Small intestine (tissue), 7 donors: ENCODE measurements around the gene RIMOC1. TPM values are rescaled to one million over a fixed set of nuclear protein-coding genes. Genes with fewer than 3 reads are reported as not detected.

ENCODE experiments used
- DNase-seq, 2 donors: peaks; one replicate each; pipeline versions ENCODE4 v3.0.0 to v3.0.0-alpha.2; 2013
- FAIRE-seq: peaks from 2 replicates; lab custom pipeline; 2012; peaks lifted over from hg19 to GRCh38; lab: Jason Lieb, UNC
- H3K27ac ChIP-seq, 3 donors: one replicate each; pipeline ENCODE4 v1.5.1; 2013; ENCODE audit warnings: low read length in 2 of 3, mild to moderate bottlenecking in 2 of 3, control low read depth in 1 of 3, inconsistent platforms in 1 of 3, low read depth in 1 of 3, moderate library complexity in 1 of 3
- H3K27me3 ChIP-seq, 3 donors: one replicate each; pipeline ENCODE4 v1.6.1; 2013; ENCODE audit warnings: low read length in 3 of 3, inconsistent platforms in 1 of 3; ENCODE audit not compliant: control insufficient read depth in 3 of 3, insufficient read depth in 3 of 3
- H3K36me3 ChIP-seq, 3 donors: one replicate each; pipeline ENCODE4 v1.6.1; 2013; ENCODE audit warnings: low read length in 3 of 3, inconsistent platforms in 1 of 3, low read depth in 1 of 3, mild to moderate bottlenecking in 1 of 3, moderate library complexity in 1 of 3; ENCODE audit not compliant: control insufficient read depth in 3 of 3, insufficient read depth in 2 of 3
- H3K4me1 ChIP-seq, 3 donors: one replicate each; pipeline ENCODE4 v1.6.1; 2013; ENCODE audit warnings: low read length in 2 of 3, inconsistent platforms in 1 of 3, low read depth in 1 of 3, mild to moderate bottlenecking in 1 of 3, moderate library complexity in 1 of 3; ENCODE audit not compliant: control insufficient read depth in 3 of 3, insufficient read depth in 2 of 3
- H3K4me3 ChIP-seq, 3 donors: one replicate each; pipeline ENCODE4 v1.5.1; 2013; ENCODE audit warnings: low read length in 3 of 3, control low read depth in 1 of 3, inconsistent platforms in 1 of 3, low read depth in 1 of 3, mild to moderate bottlenecking in 1 of 3, moderate library complexity in 1 of 3
- H3K9me3 ChIP-seq, 2 donors: one replicate each; pipeline ENCODE4 v1.6.1; 2013; ENCODE audit warnings: low read depth in 1 of 2, low read length in 1 of 2; ENCODE audit not compliant: control insufficient read depth in 2 of 2, insufficient read depth in 1 of 2
- WGBS, 3 donors: extraction: QIAGEN DNeasy Blood & Tissue Kit; methylation state at CpG; one replicate each; pipeline ENCODE4 v1.1.7; 2013; 5-methylcytosine and 5-hydroxymethylcytosine counted together
- polyA plus RNA-seq, 4 donors: library from polyadenylated mRNA; stranded (reverse) in 3 of 4; unstranded in 1 of 4; fragments of 200-250 nt in 3 of 4; fragments of 120-200 nt in 1 of 4; gene quantifications; one replicate each; pipeline versions ENCODE4 v1.2.1 to v1.2.3, GENCODE V29; 2013
- donor health status: healthy with polysubstance abuse.
- donor health status: control.
- donor health status: control.
- donor health status: Bipolar disorder and iron deficiency.
- donor health status: healthy.

RIMOC1 gene
- polyA plus RNA-seq, 4 donors, result 3.8 to 20.5 (median 6.8) TPM

DNA sequence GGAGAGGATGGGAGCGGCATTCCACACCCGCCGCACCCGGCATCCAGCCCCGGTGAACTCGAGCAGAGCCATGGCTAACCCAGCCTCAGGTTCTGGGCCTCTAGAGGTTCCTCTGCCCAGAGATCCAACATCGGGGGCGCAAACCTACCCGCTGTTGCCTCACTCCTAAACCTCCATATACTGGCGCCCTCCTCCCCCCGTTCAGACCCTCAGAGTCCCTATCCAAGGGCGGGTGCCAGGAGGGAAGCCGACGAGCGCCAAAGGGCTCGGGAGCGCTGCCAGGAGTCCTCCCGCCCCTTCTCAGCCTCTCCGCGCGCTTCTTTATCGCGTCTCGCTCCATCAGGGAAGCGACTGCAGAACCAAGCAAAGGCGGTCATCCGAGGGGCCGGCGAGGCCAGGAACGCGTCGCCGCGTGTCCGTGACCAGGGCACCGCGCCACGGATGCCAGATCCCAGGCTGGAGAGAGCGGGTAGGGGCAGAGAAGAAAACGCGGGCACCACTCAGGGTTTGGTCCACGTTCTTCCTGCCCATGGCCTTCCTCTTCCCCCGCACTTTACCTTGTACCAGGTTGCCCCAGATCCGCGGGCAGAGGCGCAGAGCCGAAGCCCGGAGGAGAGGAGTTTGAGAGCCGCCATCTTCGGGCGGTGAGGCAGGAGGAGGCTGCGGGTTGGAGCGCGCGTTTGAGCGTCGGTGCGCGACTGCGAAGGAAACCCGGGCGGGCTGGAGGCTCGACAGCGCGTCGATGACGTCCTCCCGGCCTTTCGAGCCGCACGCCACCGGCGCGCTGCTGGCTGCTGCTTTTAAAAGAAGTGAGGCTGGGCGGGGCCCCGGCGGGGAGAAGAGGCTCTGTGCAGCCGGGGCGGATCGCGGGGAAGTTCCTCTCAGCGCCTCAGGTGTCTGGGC is 34.2 kb upstream of the RIMOC1 start, which contains the start of gene OXCT1:
Gene OXCT1 (minus strand): TSS at position 702 of the 903 bp plus-strand sequence. CDS start 67 bp downstream, at position 635.
- WGBS, 3 donors, result 0 to 1% (median 0%) methylated on average over 74 to 82 of the region's 82 CpGs

DNA sequence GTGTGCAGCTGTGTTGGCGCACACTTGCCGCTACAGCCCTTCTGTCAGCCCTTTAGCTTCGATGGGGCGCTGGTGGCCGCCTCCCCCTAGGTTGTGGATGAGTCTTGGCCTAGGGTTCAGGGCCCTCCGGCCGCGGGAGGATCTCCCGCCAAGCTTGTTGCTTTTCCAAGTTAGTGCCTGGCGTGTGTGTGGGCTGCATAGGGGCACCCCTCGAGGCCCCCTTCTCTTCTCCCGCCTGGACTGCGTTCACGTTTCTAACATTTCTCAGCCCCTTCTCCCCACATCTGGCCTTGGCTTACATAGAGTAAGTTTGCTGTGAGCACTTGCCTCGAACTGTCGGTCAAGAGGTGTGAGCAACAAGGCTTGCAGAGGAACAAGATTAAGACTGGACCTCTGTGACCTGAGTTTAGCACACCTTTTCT is 33.5 kb upstream of the RIMOC1 start:
- no peak for FAIRE-seq

More for the DNA sequence above, 34.2 kb upstream of the RIMOC1 start, which contains the start of gene OXCT1:
- Histone ChIP-seq H3K4me3 (peak within 1 kb of the TSS; percentile 60 to 92 (median 69)), H3K36me3 (peaks cover 0 to 3% (median 0%) of the 10 kb centered on the region in 3 donors), H3K27me3 (no peaks in the 10 kb centered on the region), H3K9me3 (no peaks in the 10 kb centered on the region), H3K4me1 (peaks cover 0 to 6% (median 0%) of the 10 kb centered on the region in 3 donors), H3K27ac (peak within 1 kb of the TSS; percentile 45 to 95 (median 87))
- DNase-seq, result peak; percentile 83 to 89
- no peak for FAIRE-seq

DNA sequence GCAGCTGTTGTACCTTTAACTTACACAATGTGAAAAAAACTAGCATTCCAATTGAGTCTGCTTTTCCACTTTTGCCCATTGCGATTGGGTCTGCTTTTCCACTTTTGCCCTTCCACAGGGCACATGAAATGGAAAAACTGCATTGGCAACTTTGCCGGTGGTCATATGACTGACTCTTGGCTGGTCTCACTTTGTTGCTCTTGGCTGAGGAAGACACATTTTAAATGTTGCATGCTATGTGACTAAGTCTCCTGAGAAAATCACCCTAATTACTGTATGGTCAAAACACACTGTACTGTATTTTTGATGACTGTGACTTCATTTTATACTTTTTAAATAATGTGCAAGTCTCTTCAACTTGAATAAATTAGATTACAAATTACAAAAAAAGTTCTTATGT is 32.3 kb upstream of the RIMOC1 start:
- Histone ChIP-seq H3K9me3 (no peaks in the 10 kb centered on the region), H3K36me3 (peaks cover 0 to under 1% (median 0%) of the 10 kb centered on the region in 3 donors), H3K27me3 (no peaks in the 10 kb centered on the region), H3K4me1 (peaks cover 0 to 6% (median 0%) of the 10 kb centered on the region in 3 donors), H3K4me3 (no peak overlapping the region), H3K27ac (no peak overlapping the region)
- DNase-seq (no peak), FAIRE-seq (no peak)
- 75 to 94% (median 88%) methylated on average over 2 of the region's 2 CpGs for WGBS, 3 donors

More for the DNA sequence above, 33.5 kb upstream of the RIMOC1 start:
- Histone ChIP-seq H3K27me3 (no peaks in the 10 kb centered on the region), H3K4me1 (peaks cover 0 to 6% (median 0%) of the 10 kb centered on the region in 3 donors), H3K27ac (peak overlapping the region; percentile 12 to 95 (median 87)), H3K4me3 (peak overlapping the region in 2 of 3 donors; percentile 60 to 92), H3K9me3 (no peaks in the 10 kb centered on the region), H3K36me3 (peaks cover 0 to 3% (median 0%) of the 10 kb centered on the region in 3 donors)
- DNase-seq, result no peak
- 7 to 10% (median 8%) methylated on average over 15 to 16 of the region's 16 CpGs for WGBS, 3 donors

DNA sequence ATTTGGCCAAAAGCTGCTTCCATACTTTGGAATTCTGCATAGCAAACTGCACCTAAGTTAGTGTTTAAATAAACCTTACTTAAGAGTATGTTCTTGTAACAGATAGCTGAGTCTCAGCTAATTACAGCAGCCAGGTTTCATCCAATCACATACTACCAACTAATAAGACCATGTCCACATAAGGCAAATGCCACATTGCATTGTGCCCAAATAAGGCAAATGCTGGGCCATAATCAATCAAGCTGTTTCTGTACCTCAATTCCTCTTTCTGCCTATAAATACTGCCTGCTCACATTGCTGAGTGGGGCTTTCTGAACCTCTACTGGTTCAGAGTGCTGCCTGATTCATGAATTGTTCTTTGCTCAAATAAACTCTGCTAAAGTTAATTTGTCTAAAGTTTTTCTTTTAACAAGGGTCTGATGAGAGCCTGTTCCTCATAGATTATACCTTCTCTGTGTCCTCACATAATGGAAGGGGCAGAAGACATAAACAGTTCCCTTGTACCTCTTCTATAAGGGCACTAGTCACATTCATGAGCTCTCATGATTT is 29.6 kb upstream of the RIMOC1 start:
- Histone ChIP-seq H3K4me3 (no peak overlapping the region), H3K27me3 (no peaks in the 10 kb centered on the region), H3K27ac (no peak overlapping the region), H3K36me3 (no peaks in the 10 kb centered on the region), H3K4me1 (peaks cover 0 to 6% (median 0%) of the 10 kb centered on the region in 3 donors), H3K9me3 (no peaks in the 10 kb centered on the region)
- FAIRE-seq, result no peak
- no peak for DNase-seq

DNA sequence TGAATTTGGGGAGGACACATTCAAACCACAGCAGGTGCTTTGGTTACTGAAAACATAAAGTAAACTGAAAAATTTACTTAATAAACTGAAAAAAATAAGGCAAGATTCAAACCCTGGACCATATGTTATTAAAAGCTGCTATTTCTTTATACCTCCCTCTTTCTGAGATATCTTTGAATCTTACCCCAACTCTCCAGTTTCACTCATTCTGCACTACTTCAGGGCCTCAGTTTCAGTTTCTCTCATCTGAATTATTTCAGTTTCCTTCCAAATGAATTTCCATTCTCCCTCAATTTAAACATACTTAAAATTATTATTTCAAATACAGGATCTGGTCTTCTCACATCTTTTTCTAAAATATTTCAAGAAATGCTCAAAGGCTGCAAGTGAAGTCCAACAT is 29.0 kb upstream of the RIMOC1 start:
- DNase-seq, result no peak
- H3K4me1 ChIP-seq, result peaks cover 0 to 6% (median 0%) of the 10 kb centered on the region in 3 donors
- no peak overlapping the region for H3K4me3 ChIP-seq
- H3K36me3 ChIP-seq, result no peaks in the 10 kb centered on the region
- no peaks in the 10 kb centered on the region for H3K9me3 ChIP-seq
- FAIRE-seq, result no peak
- H3K27ac ChIP-seq, result no peak overlapping the region
- H3K27me3 ChIP-seq, result no peaks in the 10 kb centered on the region

- Histone ChIP-seq H3K27me3 (no peaks in the 10 kb centered on the region), H3K4me3 (no peak overlapping the region), H3K36me3 (no peaks in the 10 kb centered on the region), H3K4me1 (no peaks in the 10 kb centered on the region), H3K9me3 (no peaks in the 10 kb centered on the region), H3K27ac (no peak overlapping the region)
- DNase-seq (no peak), FAIRE-seq (no peak)
- 70 to 87% (median 75%) methylated on average over 2 of the region's 2 CpGs for WGBS, 3 donors
Measured at GRCh38 chr5:41876678-41877077, 27.5 kb upstream of the RIMOC1 start.

- 91 to 97% (median 95%) methylated on average over 1 of the region's 1 CpG for WGBS, 3 donors
- no peak for FAIRE-seq
- H3K36me3 ChIP-seq, result no peaks in the 10 kb centered on the region
Measured at GRCh38 chr5:41877408-41877807, 26.7 kb upstream of the RIMOC1 start.

DNA sequence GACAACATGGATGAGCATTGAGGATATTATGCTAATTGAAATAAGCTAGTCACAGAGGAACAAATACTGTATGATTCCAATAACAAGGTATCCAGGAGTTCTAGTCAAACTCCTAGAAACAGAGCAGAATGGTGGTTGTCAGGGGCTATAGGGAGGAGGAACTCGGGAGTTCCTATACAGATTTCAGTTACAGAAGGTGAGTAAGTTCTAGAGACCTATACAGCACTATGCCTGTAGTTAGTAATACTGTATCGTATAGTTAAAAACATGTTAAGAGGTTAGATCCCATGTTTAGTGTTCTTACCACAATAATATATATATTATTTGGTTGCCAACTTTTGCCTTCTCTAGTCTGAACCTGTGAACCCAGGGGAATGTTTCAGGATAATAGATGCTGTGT is 26.0 kb upstream of the RIMOC1 start:
- Histone ChIP-seq H3K27ac (no peak overlapping the region), H3K4me1 (no peaks in the 10 kb centered on the region), H3K4me3 (no peak overlapping the region), H3K9me3 (no peaks in the 10 kb centered on the region), H3K36me3 (no peaks in the 10 kb centered on the region), H3K27me3 (no peaks in the 10 kb centered on the region)
- WGBS, 3 donors, result 52 to 69% (median 63%) methylated on average over 2 of the region's 2 CpGs
- DNase-seq (no peak), FAIRE-seq (no peak)

More at GRCh38 chr5:41877408-41877807, 26.7 kb upstream of the RIMOC1 start:
- Histone ChIP-seq H3K27ac (no peak overlapping the region), H3K27me3 (no peaks in the 10 kb centered on the region), H3K4me3 (no peak overlapping the region), H3K4me1 (no peaks in the 10 kb centered on the region), H3K9me3 (no peaks in the 10 kb centered on the region)
- DNase-seq, result no peak
